ENCODE results near the gene COG5.
A peak's percentile ranks its signal among the peaks of the same experiment; 100 is the strongest.

The COG5 gene

DNA sequence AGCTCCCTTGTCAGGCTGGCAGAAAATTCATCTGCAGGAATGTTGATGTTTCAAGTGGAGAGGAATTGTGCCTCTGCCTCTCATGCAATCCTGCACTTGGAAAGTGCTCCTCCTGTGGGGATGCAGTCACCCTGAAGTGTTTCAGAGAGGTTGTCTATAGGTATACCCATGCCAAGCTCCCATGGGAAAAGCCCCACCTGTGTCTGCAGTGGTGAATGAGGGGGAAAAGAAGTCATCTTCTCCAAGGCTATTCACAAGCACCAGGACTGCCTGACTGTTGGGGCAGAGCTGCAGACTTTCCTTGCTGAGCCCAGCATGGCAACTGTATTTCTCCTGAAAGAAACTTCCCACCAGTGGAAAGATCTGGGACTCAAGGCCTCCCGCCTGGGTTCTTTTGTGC, 58.4 kb downstream of the COG5 start:
- DNase-seq: no peak

- no peak for DNase-seq
Observed at GRCh38 chr7:107503687-107504086, 60.0 kb downstream of the COG5 start.

GRCh38 chr7:107502797-107503196, 60.9 kb downstream of the COG5 start:
- DNase-seq: no peak

- DNase-seq: no peak
Observed at GRCh38 chr7:107502154-107502553, 61.6 kb downstream of the COG5 start.

GRCh38 chr7:107501593-107501992, 62.1 kb downstream of the COG5 start:
- peak; percentile 37 for DNase-seq

DNA sequence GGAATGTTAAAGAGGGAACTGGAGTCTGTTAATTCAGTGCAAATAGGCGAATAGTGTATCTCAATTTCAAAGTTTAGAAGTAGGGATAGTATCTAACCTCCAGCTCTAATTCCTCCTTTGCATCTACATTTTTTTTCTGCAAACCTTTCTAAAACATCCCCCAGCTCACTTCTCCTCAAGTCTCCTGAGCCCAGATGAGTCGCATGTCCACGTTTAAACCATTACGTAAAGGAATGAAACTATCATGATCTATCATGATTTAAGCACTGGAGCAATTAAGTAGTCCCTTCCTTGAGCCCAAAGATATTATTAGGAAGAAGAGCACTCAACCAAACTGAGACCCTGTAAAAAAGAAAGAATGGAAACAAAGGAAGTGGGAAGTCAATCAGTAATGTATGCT, 64.0 kb downstream of the COG5 start:
- peak; percentile 46 for DNase-seq

DNA sequence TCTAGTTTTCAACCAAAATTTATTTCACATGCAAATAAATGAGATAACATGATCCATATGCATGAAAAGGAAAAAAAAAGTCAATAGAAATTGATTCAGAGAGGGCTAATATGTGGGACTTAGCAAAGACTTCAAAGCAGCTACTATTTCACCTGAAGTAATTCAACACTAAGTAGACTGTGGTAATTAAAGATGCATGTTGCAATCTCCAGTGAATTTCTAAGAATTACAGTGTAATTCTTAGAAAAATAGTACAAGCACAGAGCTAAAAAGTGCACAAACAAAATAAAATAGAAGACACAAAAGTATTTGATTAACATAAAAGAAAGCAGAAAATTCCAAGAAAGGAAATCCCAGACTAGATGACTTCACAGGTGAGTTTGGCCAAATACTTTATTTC, 68.2 kb downstream of the COG5 start:
- no peak for DNase-seq

- DNase-seq: no peak
Observed at GRCh38 chr7:107494884-107495283, 68.8 kb downstream of the COG5 start.

DNA sequence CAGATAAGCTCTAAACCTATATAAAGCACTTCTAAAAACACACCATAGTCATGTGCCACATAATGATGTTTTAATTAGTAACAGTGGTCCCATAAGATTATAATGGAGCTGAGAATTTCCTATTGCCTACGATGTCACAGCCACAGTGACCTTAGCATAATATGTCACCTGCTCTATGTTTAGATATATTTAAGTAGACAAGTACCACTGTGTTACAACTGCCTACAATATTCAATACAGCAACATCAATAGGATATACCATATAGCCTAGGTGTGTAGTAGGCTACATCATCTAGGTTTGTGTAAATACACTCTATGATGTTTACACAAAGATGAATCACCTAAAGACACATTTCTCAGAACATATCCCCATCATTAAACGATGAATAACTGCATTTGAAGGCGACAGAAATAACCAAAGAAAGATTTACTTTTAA, 69.4 kb downstream of the COG5 start:
- DNase-seq: no peak

DNA sequence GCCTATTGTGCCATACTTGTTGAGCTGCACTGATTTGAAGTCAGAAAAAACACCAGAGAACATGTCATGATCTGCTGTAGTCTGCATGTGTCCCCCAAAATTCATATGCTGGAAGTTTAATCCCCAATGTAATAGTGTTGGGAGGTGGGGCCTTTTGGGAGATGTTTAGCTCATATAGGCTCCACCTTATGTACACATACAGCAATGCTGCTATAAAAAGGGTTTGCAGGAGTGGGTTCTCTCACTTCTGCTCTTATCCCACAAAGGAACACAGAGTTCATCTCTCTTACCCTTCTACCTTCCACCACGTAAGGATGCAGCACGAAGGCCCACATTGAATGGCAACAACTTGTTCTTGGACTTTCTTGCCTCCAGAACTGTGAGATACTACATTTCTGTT, 70.8 kb downstream of the COG5 start:
- no peak for DNase-seq

GRCh38 chr7:107486041-107486440, 77.7 kb downstream of the COG5 start:
- no peak for DNase-seq

GRCh38 chr7:107482571-107482970, 81.1 kb downstream of the COG5 start:
- DNase-seq: no peak

GRCh38 chr7:107480932-107481331, 82.8 kb downstream of the COG5 start:
- no peak for DNase-seq

DNA sequence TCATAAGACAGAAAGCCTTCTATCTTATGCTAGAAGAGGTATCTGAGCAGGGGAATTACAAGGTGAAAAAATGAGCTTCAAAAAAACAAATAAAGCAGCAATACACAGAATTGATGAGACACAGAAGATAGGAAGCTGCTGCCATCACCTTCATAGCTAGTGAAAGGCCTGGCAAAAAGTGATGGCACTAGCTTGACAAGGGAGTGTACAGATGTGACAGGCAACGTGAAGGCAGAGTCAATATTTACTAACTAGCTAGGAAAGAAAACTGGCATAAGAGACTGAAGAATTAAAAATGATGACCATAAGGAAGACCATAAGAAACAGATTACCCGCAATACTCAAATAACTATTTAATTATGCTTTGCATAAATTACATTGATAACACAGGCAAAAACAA, 84.4 kb downstream of the COG5 start:
- DNase-seq: no peak

DNA sequence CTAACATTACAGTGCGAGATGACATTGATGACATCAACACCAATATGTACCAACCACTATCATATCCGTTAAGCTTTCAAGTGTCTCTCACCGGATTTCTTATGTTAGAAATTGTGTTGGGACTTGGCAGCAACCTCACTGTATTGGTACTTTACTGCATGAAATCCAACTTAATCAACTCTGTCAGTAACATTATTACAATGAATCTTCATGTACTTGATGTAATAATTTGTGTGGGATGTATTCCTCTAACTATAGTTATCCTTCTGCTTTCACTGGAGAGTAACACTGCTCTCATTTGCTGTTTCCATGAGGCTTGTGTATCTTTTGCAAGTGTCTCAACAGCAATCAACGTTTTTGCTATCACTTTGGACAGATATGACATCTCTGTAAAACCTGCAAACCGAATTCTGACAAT, 89.6 kb downstream of the COG5 start:
- DNase-seq: no peak

DNA sequence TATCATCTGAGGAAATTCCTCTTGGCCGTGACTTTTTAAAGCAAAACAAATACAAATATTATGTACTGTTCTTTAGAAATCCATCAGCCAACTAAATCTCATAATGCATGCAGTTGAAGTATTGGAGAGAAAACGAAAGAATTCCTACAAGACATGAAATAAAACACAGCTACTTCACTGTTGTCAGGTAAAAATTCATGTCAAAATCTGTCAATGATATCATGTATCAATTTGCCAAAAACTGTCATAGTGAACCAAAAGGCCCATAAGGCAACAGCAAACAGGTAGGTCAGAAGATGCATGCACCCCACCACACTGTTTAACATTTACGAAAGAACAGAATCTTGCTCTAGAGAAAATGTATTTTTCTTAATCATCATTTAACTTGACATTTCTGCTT, 91.6 kb downstream of the COG5 start:
- DNase-seq: no peak

GRCh38 chr7:107471292-107472070, 92.2 kb downstream of the COG5 start:
- DNase-seq: no peak

GRCh38 chr7:107469929-107470328, 93.8 kb downstream of the COG5 start, which contains the start of gene GPR22:
TSS of gene GPR22 (plus strand) at chr7:107470057. CDS start at chr7:107474061, 4,004 bp downstream.
- DNase-seq: no peak

GRCh38 chr7:107468824-107469223, 94.9 kb downstream of the COG5 start:
- DNase-seq: no peak

- no peak for DNase-seq
Observed at GRCh38 chr7:107467972-107468371, 95.7 kb downstream of the COG5 start.

DNA sequence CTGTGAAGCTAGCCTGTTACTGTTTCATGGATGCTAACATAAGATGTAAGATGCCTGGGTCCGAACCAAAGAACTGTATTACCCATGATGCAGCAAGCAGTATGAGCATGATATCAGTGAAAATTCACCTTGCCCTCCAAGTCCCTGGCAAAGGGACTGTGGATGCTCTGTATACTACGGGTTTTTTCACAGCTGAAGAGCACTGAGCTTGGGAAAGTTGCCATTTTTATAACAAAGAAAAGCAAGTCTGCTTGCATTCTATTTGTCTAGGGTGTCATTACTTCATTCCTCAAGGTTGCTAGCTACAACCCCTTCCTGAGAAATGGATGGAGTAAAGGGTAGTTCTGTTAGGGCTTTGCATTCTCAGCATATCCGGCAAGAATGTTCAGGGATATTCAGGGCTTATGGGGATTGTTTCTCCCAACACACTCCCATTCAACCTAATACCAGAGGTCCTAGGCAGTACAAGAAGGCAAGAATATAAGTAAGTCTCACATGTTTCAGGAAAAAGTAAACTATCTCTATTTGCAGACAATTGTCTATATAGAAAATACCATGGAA, 99.0 kb downstream of the COG5 start:
- DNase-seq: no peak

- DNase-seq: peak; percentile 76
Observed at GRCh38 chr7:107463139-107464078, 100.3 kb downstream of the COG5 start.

DNA sequence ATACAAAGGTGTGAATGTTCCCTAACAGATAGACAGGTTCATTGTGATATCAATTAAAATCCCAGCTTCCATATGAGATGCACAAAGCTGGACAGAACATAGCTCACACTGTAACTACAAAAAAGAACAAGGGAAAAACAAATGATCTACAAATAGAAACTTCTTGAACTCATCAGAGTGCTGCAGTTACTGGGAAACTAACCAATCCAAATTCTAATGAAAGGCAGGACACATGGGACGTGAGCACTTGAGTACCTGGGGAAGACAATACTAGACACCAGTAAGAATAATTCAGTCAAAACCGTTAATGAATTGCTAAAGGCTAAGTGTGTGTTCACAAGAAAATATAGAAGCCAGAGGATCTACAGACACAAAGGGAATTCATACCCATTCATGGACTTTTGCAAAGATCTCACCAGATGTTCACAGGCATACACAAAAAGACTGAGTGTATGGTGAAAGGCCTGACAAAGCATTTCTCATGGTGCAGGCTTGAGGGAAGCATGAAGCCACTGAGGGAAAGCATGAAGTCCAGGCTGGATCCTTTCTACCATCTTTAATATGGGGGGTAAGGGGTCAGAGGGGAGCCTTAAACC, 101.7 kb downstream of the COG5 start:
- no peak for DNase-seq
